HepG2 (cell line): ENCODE data around the gene GLIS1. TPM values are rescaled to one million over a fixed set of nuclear protein-coding genes. Genes with fewer than 3 reads are reported as not detected.

Source experiments
- ATAC-seq: fragments of 200-7000 bp; cut with Tn5 transposase; 3 replicates; pipeline ENCODE4 v1.9.1; 2020; ENCODE audit warnings: mild to moderate bottlenecking, moderate library complexity
- BruUV-seq: library from RNA; stranded (reverse); fragments of 400-500 nt; replicated peaks from 2 replicates; lab custom pipeline; 2021; lab: Mats Ljungman, UMichigan
- CTCF ChIA-PET: fragments of 300-600 bp; formaldehyde crosslinking; extraction: SDS; loops from one replicate; lab custom pipeline; 2021; ENCODE audit warnings: low total read pairs, inconsistent platforms, low intra/inter-chr PET ratio; lab: Yijun Ruan, JAX
- POLR2A ChIA-PET: fragments of 350-600 bp; sonication (Branson Sonifier 250); formaldehyde crosslinking; loops from one replicate; lab custom pipeline; 2020; ENCODE audit warnings: antibody characterized with exemption, inconsistent platforms; lab: Yijun Ruan, JAX
- DNase-seq: peaks from one replicate; pipeline ENCODE4 v3.0.0-alpha.2; 2015; ENCODE audit warnings: low spot score
- FAIRE-seq: peaks from 3 replicates; lab custom pipeline; 2011; peaks lifted over from hg19 to GRCh38; lab: Jason Lieb, UNC
- H2AFZ ChIP-seq: one replicate; pipeline ENCODE4 v1.6.1; 2011; ENCODE audit warnings: low read length, inconsistent platforms
- H3K27ac ChIP-seq: fragments of 300-600 bp; 3 replicates; pipeline ENCODE4 v1.8.0; 2011; ENCODE audit warnings: mixed run types, mild to moderate bottlenecking, mixed read lengths, low read length, inconsistent platforms; ENCODE audit not compliant: insufficient read depth; ENCODE audit errors: extremely low read length
- H3K27me3 ChIP-seq, 2 experiments: fragments of 200-600 bp in 1 of 2; 2 replicates in 1 of 2; 3 replicates in 1 of 2; pipeline versions ENCODE4 v1.6.0 to v1.8.0; 2011; ENCODE audit warnings: low read length in 2 of 2, mild to moderate bottlenecking in 2 of 2, moderate library complexity in 2 of 2, inconsistent platforms in 1 of 2; ENCODE audit not compliant: insufficient read depth in 2 of 2, control insufficient read depth in 1 of 2
- H3K36me3 ChIP-seq, 2 experiments: fragments of 200-600 bp in 1 of 2; replicated peaks in 1 of 2; 2 replicates in 1 of 2; 3 replicates in 1 of 2; pipeline versions ENCODE4 v1.5.1 to v1.8.0; 2011; ENCODE audit warnings: low read length in 2 of 2, inconsistent platforms in 1 of 2; ENCODE audit not compliant: insufficient read depth in 2 of 2, control insufficient read depth in 1 of 2
- H3K4me1 ChIP-seq: 2 replicates; pipeline ENCODE4 v1.5.1; 2012; ENCODE audit warnings: low read length, inconsistent platforms; ENCODE audit not compliant: insufficient read depth
- H3K4me2 ChIP-seq: 2 replicates; pipeline ENCODE4 v1.6.0; 2011; ENCODE audit warnings: low read depth, low read length, inconsistent platforms
- H3K4me3 ChIP-seq, 3 experiments: fragments of 200-600 bp in 1 of 3; sonication (generic), shearing (Covaris generic) in 1 of 3; replicated peaks in 1 of 3; 2 replicates each; pipeline ENCODE4 v1.5.1; 2011 to 2016; ENCODE audit warnings: low read length in 3 of 3, inconsistent platforms in 2 of 3, low read depth in 2 of 3, mild to moderate bottlenecking in 2 of 3, control low read depth in 1 of 3, mixed read lengths in 1 of 3; ENCODE audit not compliant: insufficient read depth in 1 of 3
- H3K79me2 ChIP-seq: one replicate; pipeline ENCODE4 v1.6.1; 2011; ENCODE audit warnings: low read length, inconsistent platforms; ENCODE audit not compliant: insufficient read depth
- H3K9ac ChIP-seq: 2 replicates; pipeline ENCODE4 v1.6.0; 2011; ENCODE audit warnings: mild to moderate bottlenecking, low read depth, low read length, inconsistent platforms; ENCODE audit not compliant: insufficient read depth
- H3K9me3 ChIP-seq: 2 replicates; pipeline ENCODE4 v1.5.1; 2012; ENCODE audit warnings: mild to moderate bottlenecking, low read length
- H4K20me1 ChIP-seq: 2 replicates; pipeline ENCODE4 v1.6.0; 2011; ENCODE audit warnings: inconsistent platforms, mild to moderate bottlenecking, low read length, moderate library complexity; ENCODE audit not compliant: insufficient read depth
- PPARG ChIP-seq: conservative IDR thresholded peaks from 2 replicates; pipeline ENCODE4 v1.6.1; 2016; ENCODE audit warnings: missing biosample characterization, missing genetic modification reagents
- SP5 ChIP-seq: IDR thresholded peaks from 2 replicates; pipeline ENCODE4 v1.6.1; 2016; ENCODE audit warnings: low read depth, borderline replicate concordance
- ZNF124 ChIP-seq: sonication (generic); formaldehyde crosslinking; IDR thresholded peaks from 2 replicates; pipeline ENCODE4 v1.4.0; 2020; ENCODE audit warnings: missing genetic modification reagents
- ZNF629 ChIP-seq: sonication (generic); formaldehyde crosslinking; conservative IDR thresholded peaks from 2 replicates; pipeline ENCODE4 v1.5.0; 2020; ENCODE audit warnings: missing genetic modification reagents
- WGBS: methylation state at CpG from one replicate; pipeline ENCODE4 v1.1.6; 2017; ENCODE audit warnings: low lambda C conversion rate; 5-methylcytosine and 5-hydroxymethylcytosine counted together
- in situ Hi-C: cut with HindIII; loops from 2 replicates; pipeline ENCODE4 v1.10.0; 2017; ENCODE audit warnings: low pct_unique_long_range_greater_than_20kb; ENCODE audit not compliant: extremely low pct_ligation_motif_present
- intact Hi-C: fragments of 100-400 bp; cut with micrococcal nuclease; formaldehyde crosslinking; loops from one replicate; pipeline ENCODE4 v1.10.0; 2022; ENCODE audit not compliant: unreplicated experiment
- polyA plus RNA-seq, 8 experiments: library from polyadenylated mRNA; depleted of rRNA in 3 of 8; stranded (reverse) in 7 of 8; unstranded in 1 of 8; fragments of >200 nt; fragmentation: Illumina TruSeq in 4 of 8; extraction: Trizol in 4 of 8; gene quantifications; 2 replicates each; pipeline versions ENCODE4 v1.2.1 to v1.2.3, GENCODE V29; 2011 to 2016; ENCODE audit warnings: low read depth in 4 of 8, missing spikeins in 1 of 8, mixed read lengths in 1 of 8; ENCODE audit not compliant: insufficient read depth in 1 of 8
- total RNA-seq, 5 experiments: library from RNA; depleted of rRNA; stranded (reverse); fragments of >200 nt; fragmentation: Illumina TruSeq; extraction: Trizol; gene quantifications; 2 replicates each; pipeline ENCODE4 v1.2.3, GENCODE V29; 2016; ENCODE audit warnings: low read depth in 1 of 5
- TF ChIP-seq, protein P1 (sequence below): sonication (generic); formaldehyde crosslinking; IDR thresholded peaks from 2 replicates; pipeline ENCODE4 v1.4.0; 2020; ENCODE audit warnings: missing genetic modification reagents, borderline replicate concordance
- TF ChIP-seq, protein P2 (sequence below): IDR thresholded peaks from 2 replicates; pipeline ENCODE4 v1.6.1; 2016; ENCODE audit warnings: control low read depth

The GLIS1 gene
- total and polyA plus RNA-seq, 2 of the 13 experiments (the other 11 are each of a cell fraction or from before 2014, with no cell fraction given) = 0.03 TPM; not detected in 1

- 41% methylated on average over 5 of the region's 7 CpGs for WGBS
- intact Hi-C loops (no loop called here), in situ Hi-C loops (no loop called here)
- DNase-seq (no peak), ATAC-seq (no peak), FAIRE-seq (no peak)
- Histone ChIP-seq H3K27me3 (peaks cover 4 to 25% of the 10 kb centered on the region in 2 experiments; a peak in 4 of 5 replicates), H3K36me3 (no peaks in the 10 kb centered on the region), H4K20me1 (no peaks in the 10 kb centered on the region), H3K4me1 (no peaks in the 10 kb centered on the region), H3K9me3 (no peaks in the 10 kb centered on the region), H3K4me3 (no peak overlapping the region), H3K9ac (no peak overlapping the region), H3K79me2 (no peaks in the 10 kb centered on the region), H3K27ac (no peak overlapping the region), H2AFZ (no peak overlapping the region), H3K4me2 (no peak overlapping the region)
- CTCF ChIA-PET = no interaction called here
- TF ChIP-seq PPARG (CRISPR knock-in tag) = no peak
- TF ChIP-seq ZNF629 (CRISPR knock-in tag) = peak; percentile 48; the same call in 1 of the 2 replicates
- TF ChIP-seq, protein P1, sequence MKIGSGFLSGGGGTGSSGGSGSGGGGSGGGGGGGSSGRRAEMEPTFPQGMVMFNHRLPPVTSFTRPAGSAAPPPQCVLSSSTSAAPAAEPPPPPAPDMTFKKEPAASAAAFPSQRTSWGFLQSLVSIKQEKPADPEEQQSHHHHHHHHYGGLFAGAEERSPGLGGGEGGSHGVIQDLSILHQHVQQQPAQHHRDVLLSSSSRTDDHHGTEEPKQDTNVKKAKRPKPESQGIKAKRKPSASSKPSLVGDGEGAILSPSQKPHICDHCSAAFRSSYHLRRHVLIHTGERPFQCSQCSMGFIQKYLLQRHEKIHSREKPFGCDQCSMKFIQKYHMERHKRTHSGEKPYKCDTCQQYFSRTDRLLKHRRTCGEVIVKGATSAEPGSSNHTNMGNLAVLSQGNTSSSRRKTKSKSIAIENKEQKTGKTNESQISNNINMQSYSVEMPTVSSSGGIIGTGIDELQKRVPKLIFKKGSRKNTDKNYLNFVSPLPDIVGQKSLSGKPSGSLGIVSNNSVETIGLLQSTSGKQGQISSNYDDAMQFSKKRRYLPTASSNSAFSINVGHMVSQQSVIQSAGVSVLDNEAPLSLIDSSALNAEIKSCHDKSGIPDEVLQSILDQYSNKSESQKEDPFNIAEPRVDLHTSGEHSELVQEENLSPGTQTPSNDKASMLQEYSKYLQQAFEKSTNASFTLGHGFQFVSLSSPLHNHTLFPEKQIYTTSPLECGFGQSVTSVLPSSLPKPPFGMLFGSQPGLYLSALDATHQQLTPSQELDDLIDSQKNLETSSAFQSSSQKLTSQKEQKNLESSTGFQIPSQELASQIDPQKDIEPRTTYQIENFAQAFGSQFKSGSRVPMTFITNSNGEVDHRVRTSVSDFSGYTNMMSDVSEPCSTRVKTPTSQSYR (CRISPR knock-in tag) = no peak
- TF ChIP-seq, protein P2, sequence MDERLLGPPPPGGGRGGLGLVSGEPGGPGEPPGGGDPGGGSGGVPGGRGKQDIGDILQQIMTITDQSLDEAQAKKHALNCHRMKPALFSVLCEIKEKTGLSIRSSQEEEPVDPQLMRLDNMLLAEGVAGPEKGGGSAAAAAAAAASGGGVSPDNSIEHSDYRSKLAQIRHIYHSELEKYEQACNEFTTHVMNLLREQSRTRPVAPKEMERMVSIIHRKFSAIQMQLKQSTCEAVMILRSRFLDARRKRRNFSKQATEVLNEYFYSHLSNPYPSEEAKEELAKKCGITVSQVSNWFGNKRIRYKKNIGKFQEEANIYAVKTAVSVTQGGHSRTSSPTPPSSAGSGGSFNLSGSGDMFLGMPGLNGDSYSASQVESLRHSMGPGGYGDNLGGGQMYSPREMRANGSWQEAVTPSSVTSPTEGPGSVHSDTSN (CRISPR knock-in tag) = no peak
- TF ChIP-seq SP5 (CRISPR knock-in tag) = no peak
- TF ChIP-seq ZNF124 = no peak
- no TSS peak for BruUV-seq
- POLR2A ChIA-PET = no interaction called here
These were observed 119.5 kb downstream of the GLIS1 start for GRCh38 chr1:53619367-53620060.
